Adrenal gland (tissue), 5 donors: ENCODE data around the gene TRAK1.

Source experiments
- POLR2A ChIP-seq, 2 donors: fragments of 450-650 bp; IDR thresholded peaks; one replicate each; pipeline ENCODE4 v1.6.1; 2017; ENCODE audit warnings: antibody characterized with exemption in 2 of 2, mild to moderate bottlenecking in 2 of 2, moderate library complexity in 1 of 2
- TF ChIP-seq, protein P1 (sequence below), 6 experiments: fragments of 450-650 bp in 4 of 6; fragments of 200-600 bp in 2 of 6; sonication (generic) in 1 of 6; IDR thresholded peaks; 1 replicate in 5 of 6; 2 replicates in 1 of 6; pipeline versions ENCODE4 v1.5.1 to v1.8.0; 2016 to 2021; ENCODE audit warnings: antibody characterized with exemption in 6 of 6, mild to moderate bottlenecking in 2 of 6, moderate library complexity in 1 of 6
- donor health status: DM: no; HTN: no; CAD: no.

DNA sequence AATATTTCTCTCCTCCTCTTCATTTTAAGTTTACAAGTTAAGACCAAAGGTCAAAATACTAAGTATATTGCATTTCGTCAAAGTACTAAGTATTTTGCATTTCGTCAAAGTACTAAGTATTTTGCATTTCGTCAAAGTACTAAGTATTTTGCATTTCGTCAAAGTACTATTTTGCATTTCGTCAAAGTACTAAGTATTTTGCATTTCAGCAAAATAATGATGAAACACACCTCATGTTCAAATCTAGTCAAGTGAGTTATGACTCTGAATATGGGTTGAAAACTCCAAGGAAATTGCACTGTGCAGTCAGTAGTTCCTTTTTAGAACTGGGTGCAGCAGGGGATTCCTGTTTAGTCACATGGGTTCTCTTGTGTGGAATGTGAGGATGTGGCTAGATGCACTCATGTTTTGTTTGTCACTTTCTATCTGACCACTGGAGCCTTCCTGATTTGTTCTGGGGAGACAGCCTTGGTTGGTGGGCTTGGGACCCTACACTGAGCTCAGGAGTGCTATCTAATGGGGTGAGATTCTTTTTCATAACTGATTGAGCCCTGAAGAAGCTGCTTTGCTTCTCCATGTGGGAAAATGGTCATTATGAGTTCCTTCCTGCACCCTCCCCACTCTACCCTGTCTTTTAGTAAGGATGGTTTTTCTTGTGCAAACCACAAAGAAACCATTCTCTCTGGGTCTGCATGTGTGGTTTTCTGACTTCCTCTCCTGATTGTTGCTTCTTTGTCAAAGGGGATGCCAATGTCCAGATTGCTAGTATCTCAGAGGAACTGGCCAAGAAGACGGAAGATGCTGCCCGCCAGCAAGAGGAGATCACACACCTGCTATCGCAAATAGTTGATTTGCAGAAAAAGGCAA, 101.4 kb downstream of the TRAK1 start:
- TF ChIP-seq, protein P1, sequence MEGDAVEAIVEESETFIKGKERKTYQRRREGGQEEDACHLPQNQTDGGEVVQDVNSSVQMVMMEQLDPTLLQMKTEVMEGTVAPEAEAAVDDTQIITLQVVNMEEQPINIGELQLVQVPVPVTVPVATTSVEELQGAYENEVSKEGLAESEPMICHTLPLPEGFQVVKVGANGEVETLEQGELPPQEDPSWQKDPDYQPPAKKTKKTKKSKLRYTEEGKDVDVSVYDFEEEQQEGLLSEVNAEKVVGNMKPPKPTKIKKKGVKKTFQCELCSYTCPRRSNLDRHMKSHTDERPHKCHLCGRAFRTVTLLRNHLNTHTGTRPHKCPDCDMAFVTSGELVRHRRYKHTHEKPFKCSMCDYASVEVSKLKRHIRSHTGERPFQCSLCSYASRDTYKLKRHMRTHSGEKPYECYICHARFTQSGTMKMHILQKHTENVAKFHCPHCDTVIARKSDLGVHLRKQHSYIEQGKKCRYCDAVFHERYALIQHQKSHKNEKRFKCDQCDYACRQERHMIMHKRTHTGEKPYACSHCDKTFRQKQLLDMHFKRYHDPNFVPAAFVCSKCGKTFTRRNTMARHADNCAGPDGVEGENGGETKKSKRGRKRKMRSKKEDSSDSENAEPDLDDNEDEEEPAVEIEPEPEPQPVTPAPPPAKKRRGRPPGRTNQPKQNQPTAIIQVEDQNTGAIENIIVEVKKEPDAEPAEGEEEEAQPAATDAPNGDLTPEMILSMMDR (IDR thresholded peaks at IDR 0.05): no peak
- no peak for TF ChIP-seq POLR2A (IDR thresholded peaks at IDR 0.05)
